HCT116 (cell line): Measurements from ENCODE around the gene MLLT3. TPM values are rescaled to one million over a fixed set of nuclear protein-coding genes. Genes with fewer than 3 reads are reported as not detected.

ENCODE experiments used
- ATAC-seq: fragments of 200-7000 bp; cut with Tn5 transposase; 2 replicates; pipeline ENCODE4 v1.9.1; 2020; ENCODE audit warnings: mild to moderate bottlenecking, moderate library complexity
- BruUV-seq: library from RNA; stranded (reverse); fragments of 400-500 nt; replicated peaks from 2 replicates; lab custom pipeline; 2021; lab: Mats Ljungman, UMichigan
- CTCF ChIA-PET: fragments of 300-600 bp; sonication (Branson Sonifier 250); formaldehyde crosslinking; loops from one replicate; lab custom pipeline; 2021; ENCODE audit warnings: antibody characterized with exemption; lab: Charles Lee
- POLR2A ChIA-PET: fragments of 300-600, 350-600 bp; sonication (Branson Sonifier 250); formaldehyde crosslinking; loops from one replicate; lab custom pipeline; 2021; ENCODE audit warnings: antibody characterized with exemption; lab: Charles Lee
- RAD21 ChIA-PET, 2 experiments: fragments of 300-600 bp; sonication (Branson Sonifier 250); formaldehyde crosslinking; loops; one replicate each; lab custom pipeline; 2023; ENCODE audit warnings: low total read pairs in 2 of 2; ENCODE audit not compliant: uncharacterized antibody in 2 of 2, unreplicated experiment in 2 of 2, low non-redundant PET in 1 of 2; lab: Charles Lee
- DNase-seq: peaks from one replicate; pipeline ENCODE4 v3.0.0-alpha.2; 2010; ENCODE audit warnings: low read depth, low spot score
- H2AFZ ChIP-seq: fragments of 200-600 bp; shearing (Covaris generic), sonication (generic); 2 replicates; pipeline ENCODE4 v1.6.1; 2017; ENCODE audit warnings: low read depth, mixed run types, mixed read lengths, antibody characterized with exemption, low read length; ENCODE audit not compliant: poor library complexity, severe bottlenecking
- H3K27ac ChIP-seq: 2 replicates; pipeline ENCODE4 v1.5.1; 2012; ENCODE audit warnings: low read depth, low read length
- H3K27me3 ChIP-seq: fragments of 200-600 bp; sonication (generic); 2 replicates; pipeline ENCODE4 v1.6.1; 2016; ENCODE audit warnings: mixed run types, low read length, mixed read lengths; ENCODE audit not compliant: insufficient read depth
- H3K36me3 ChIP-seq, 2 experiments: fragments of 200-500 bp in 1 of 2; fragments of 200-600 bp in 1 of 2; sonication (Bioruptor generic) in 1 of 2; sonication (generic) in 1 of 2; 2 replicates each; pipeline versions ENCODE4 v1.5.1 to v1.6.1; 2014 to 2016; ENCODE audit warnings: low read length in 2 of 2, inconsistent platforms in 1 of 2, mixed read lengths in 1 of 2, mixed run types in 1 of 2; ENCODE audit not compliant: insufficient read depth in 2 of 2, control insufficient read depth in 1 of 2
- H3K4me1 ChIP-seq, 2 experiments: fragments of 200-600 bp in 1 of 2; sonication (generic) in 1 of 2; 2 replicates each; pipeline versions ENCODE4 v1.5.1 to v1.6.1; 2012 to 2017; ENCODE audit warnings: low read length in 2 of 2, inconsistent platforms in 1 of 2, mild to moderate bottlenecking in 1 of 2, mixed read lengths in 1 of 2, mixed run types in 1 of 2, moderate library complexity in 1 of 2; ENCODE audit not compliant: insufficient read depth in 2 of 2, control insufficient read depth in 1 of 2
- H3K4me2 ChIP-seq: fragments of 200-600 bp; sonication (generic); 2 replicates; pipeline ENCODE4 v1.6.1; 2017; ENCODE audit warnings: mixed run types, low read length, mixed read lengths
- H3K4me3 ChIP-seq, 2 experiments: fragments of 200-600 bp in 1 of 2; sonication (generic) in 1 of 2; replicated peaks in 1 of 2; 2 replicates each; pipeline ENCODE4 v1.5.1; 2011 to 2016; ENCODE audit warnings: low read length in 2 of 2, control low read depth in 1 of 2, low read depth in 1 of 2, mild to moderate bottlenecking in 1 of 2, mixed read lengths in 1 of 2, mixed run types in 1 of 2
- H3K79me2 ChIP-seq: fragments of 200-600 bp; sonication (generic); 2 replicates; pipeline ENCODE4 v1.6.1; 2017; ENCODE audit warnings: mild to moderate bottlenecking, mixed run types, low read length, moderate library complexity, mixed read lengths; ENCODE audit not compliant: insufficient read depth
- H3K9ac ChIP-seq: fragments of 200-600 bp; sonication (generic); 2 replicates; pipeline ENCODE4 v1.6.1; 2016; ENCODE audit warnings: low read length, mixed read lengths
- H3K9me2 ChIP-seq: fragments of 200-600 bp; sonication (generic), shearing (Covaris generic); 2 replicates; pipeline ENCODE4 v1.6.1; 2017; ENCODE audit warnings: mixed run types, mild to moderate bottlenecking, moderate library complexity; ENCODE audit not compliant: insufficient read depth
- H3K9me3 ChIP-seq, 2 experiments: fragments of 200-500 bp in 1 of 2; fragments of 200-600 bp in 1 of 2; sonication (Bioruptor generic) in 1 of 2; sonication (generic) in 1 of 2; 2 replicates each; pipeline ENCODE4 v1.6.1; 2014 to 2017; ENCODE audit warnings: low read length in 2 of 2, mixed read lengths in 2 of 2, inconsistent platforms in 1 of 2, low read depth in 1 of 2, mild to moderate bottlenecking in 1 of 2, mixed run types in 1 of 2, moderate library complexity in 1 of 2; ENCODE audit not compliant: control insufficient read depth in 1 of 2, insufficient read depth in 1 of 2
- H4K20me1 ChIP-seq: fragments of 200-600 bp; sonication (generic), shearing (Covaris generic); 2 replicates; pipeline ENCODE4 v1.6.1; 2017; ENCODE audit warnings: mixed run types, mild to moderate bottlenecking, moderate library complexity; ENCODE audit not compliant: insufficient read depth
- EGR1 ChIP-seq: IDR thresholded peaks from 2 replicates; pipeline ENCODE4 v1.6.1; 2012; ENCODE audit warnings: low read depth
- EZH2 ChIP-seq: fragments of 200-600 bp; sonication (generic); IDR thresholded peaks from 2 replicates; pipeline ENCODE4 v1.6.1; 2017; ENCODE audit warnings: antibody characterized with exemption, mixed run types
- EZH2phosphoT487 ChIP-seq: fragments of 200-600 bp; IDR thresholded peaks from 2 replicates; pipeline ENCODE4 v1.6.1; 2018; ENCODE audit warnings: antibody characterized with exemption, borderline replicate concordance
- JUND ChIP-seq: IDR thresholded peaks from 2 replicates; pipeline ENCODE4 v1.6.1; 2012
- POLR2A ChIP-seq: IDR thresholded peaks from 2 replicates; pipeline ENCODE4 v1.7.0; 2011; ENCODE audit warnings: borderline replicate concordance; ENCODE audit not compliant: insufficient read depth, insufficient read length; ENCODE audit errors: extremely low read depth
- RAD21 ChIP-seq: IDR thresholded peaks from 2 replicates; pipeline ENCODE4 v1.6.1; 2012; ENCODE audit warnings: low read depth, mild to moderate bottlenecking
- SP1 ChIP-seq: IDR thresholded peaks from 2 replicates; pipeline ENCODE4 v1.6.1; 2012; ENCODE audit warnings: low read depth
- SRF ChIP-seq: IDR thresholded peaks from 2 replicates; pipeline ENCODE4 v1.6.1; 2012; ENCODE audit warnings: low read depth
- TCF7L2 ChIP-seq: IDR thresholded peaks from 2 replicates; pipeline ENCODE4 v1.7.0; 2011; ENCODE audit warnings: borderline replicate concordance, inconsistent platforms; ENCODE audit not compliant: insufficient read depth, insufficient read length; ENCODE audit errors: extremely low read depth
- intact Hi-C: fragments of 100-400 bp; cut with micrococcal nuclease; formaldehyde crosslinking; loops from 2 replicates; pipeline ENCODE4 v1.10.0; 2022
- total RNA-seq: library from RNA; stranded (reverse); gene quantifications from one replicate; pipeline ENCODE4 v1.2.1, GENCODE V29; 2021; ENCODE audit not compliant: unreplicated experiment
- TF ChIP-seq, protein P1 (sequence below): IDR thresholded peaks from 2 replicates; pipeline ENCODE4 v1.6.1; 2012
- TF ChIP-seq, protein P2 (sequence below), 3 experiments: fragments of 200-600 bp in 1 of 3; sonication (generic) in 1 of 3; IDR thresholded peaks in 2 of 3; conservative IDR thresholded peaks in 1 of 3; 2 replicates each; pipeline ENCODE4 v1.5.1; 2012 to 2017; ENCODE audit warnings: low read depth in 2 of 3, low read length in 2 of 3, antibody characterized with exemption in 1 of 3, borderline replicate concordance in 1 of 3, control low read depth in 1 of 3, mild to moderate bottlenecking in 1 of 3, mixed read lengths in 1 of 3, mixed run types in 1 of 3, moderate library complexity in 1 of 3; ENCODE audit not compliant: insufficient read depth in 1 of 3

Gene MLLT3
- total RNA-seq, 1 experiment from 2014 or later, result 4.3 TPM

- TF ChIP-seq TCF7L2 (no peak), EGR1 (no peak), SRF (no peak), RAD21 (no peak), EZH2 (no peak), POLR2A (no peak), JUND (no peak), SP1 (no peak), EZH2phosphoT487 (no peak)
- TF ChIP-seq, protein P1, sequence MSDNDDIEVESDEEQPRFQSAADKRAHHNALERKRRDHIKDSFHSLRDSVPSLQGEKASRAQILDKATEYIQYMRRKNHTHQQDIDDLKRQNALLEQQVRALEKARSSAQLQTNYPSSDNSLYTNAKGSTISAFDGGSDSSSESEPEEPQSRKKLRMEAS, result no peak
- TF ChIP-seq, protein P2, sequence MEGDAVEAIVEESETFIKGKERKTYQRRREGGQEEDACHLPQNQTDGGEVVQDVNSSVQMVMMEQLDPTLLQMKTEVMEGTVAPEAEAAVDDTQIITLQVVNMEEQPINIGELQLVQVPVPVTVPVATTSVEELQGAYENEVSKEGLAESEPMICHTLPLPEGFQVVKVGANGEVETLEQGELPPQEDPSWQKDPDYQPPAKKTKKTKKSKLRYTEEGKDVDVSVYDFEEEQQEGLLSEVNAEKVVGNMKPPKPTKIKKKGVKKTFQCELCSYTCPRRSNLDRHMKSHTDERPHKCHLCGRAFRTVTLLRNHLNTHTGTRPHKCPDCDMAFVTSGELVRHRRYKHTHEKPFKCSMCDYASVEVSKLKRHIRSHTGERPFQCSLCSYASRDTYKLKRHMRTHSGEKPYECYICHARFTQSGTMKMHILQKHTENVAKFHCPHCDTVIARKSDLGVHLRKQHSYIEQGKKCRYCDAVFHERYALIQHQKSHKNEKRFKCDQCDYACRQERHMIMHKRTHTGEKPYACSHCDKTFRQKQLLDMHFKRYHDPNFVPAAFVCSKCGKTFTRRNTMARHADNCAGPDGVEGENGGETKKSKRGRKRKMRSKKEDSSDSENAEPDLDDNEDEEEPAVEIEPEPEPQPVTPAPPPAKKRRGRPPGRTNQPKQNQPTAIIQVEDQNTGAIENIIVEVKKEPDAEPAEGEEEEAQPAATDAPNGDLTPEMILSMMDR (IDR thresholded peaks at IDR 0.05 in 2 of 3, conservative IDR thresholded peaks at IDR 0.05 in 1 of 3; ENCODE audit: borderline replicate concordance in 1 of 3, insufficient read depth in 1 of 3, low read depth in 2 of 3, low read length in 2 of 3), result no peak
- ChIA-PET RAD21 (no interaction called here), CTCF (no interaction called here), POLR2A (no interaction called here)
- DNase-seq (no peak), ATAC-seq (no peak)
- Histone ChIP-seq H3K4me3 (no peak overlapping the region), H3K4me2 (no peak overlapping the region), H3K9me3 (peaks cover 0 to 3% of the 10 kb centered on the region in 2 experiments; a peak in 1 of 4 replicates), H3K4me1 (no peaks in the 10 kb centered on the region), H3K9ac (no peak overlapping the region), H3K79me2 (no peaks in the 10 kb centered on the region), H3K36me3 (no peaks in the 10 kb centered on the region), H3K27ac (no peak overlapping the region), H4K20me1 (no peaks in the 10 kb centered on the region), H3K27me3 (no peaks in the 10 kb centered on the region), H3K9me2 (no peaks in the 10 kb centered on the region), H2AFZ (no peak overlapping the region)
- BruUV-seq, result no TSS peak
- intact Hi-C loops, result no loop called here
Observed at GRCh38 chr9:20540169-20540863, 82.0 kb downstream of the MLLT3 start.
